HG03521 (cell line): ENCODE results near the gene CD53.
"Not testable (repeated sequence)": the region's sequence is repeated elsewhere in the genome, so short reads cannot be mapped to it uniquely, and the experiment has no call there.

Source experiments
- ATAC-seq: cut with Tn5 transposase; IDR thresholded peaks from one replicate; pipeline ENCODE4 v1.9.1; 2021; ENCODE audit warnings: mild to moderate bottlenecking, moderate library complexity; ENCODE audit not compliant: unreplicated experiment

CD53 gene

DNA sequence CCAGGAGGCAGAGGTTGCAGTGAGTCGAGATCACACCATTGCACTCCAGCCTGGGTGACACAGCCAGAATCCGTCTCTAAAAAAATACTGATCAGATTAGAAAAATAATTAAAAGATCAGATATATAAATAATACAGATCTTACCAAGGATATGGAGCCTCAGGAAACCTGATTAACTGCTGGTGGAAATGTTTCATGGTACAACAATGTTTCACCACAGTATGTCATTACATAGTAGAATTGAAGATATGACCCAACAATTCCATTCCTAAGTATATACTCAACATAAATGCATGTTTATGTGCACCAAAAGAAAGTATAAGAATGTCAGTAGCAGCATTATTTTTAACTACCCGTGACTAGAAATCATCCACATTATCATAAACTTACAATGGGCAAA is 41.7 kb downstream of the CD53 start:
- ATAC-seq: no peak

- no peak for ATAC-seq
Observed at GRCh38 chr1:110915804-110916203, 42.9 kb downstream of the CD53 start.

DNA sequence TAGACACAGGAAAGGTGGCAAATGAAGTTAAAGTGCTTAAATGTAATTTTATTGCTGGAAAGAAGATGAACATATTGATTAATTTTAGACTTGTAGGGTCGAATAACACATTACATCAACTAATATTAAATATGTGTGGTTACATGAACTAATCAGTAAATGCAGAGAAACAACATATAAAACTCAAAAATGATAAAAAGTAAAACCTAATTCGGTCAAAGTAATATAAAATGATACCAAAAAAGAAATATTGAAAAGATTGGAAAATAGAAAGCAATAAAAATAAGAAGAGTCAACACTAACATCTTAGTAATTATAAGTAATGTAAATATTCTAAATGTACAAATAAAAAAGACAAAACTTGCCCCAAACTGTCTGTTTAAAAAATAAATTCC is 43.3 kb downstream of the CD53 start:
- no peak for ATAC-seq

- ATAC-seq: no peak
Observed at GRCh38 chr1:110916669-110917306, 43.8 kb downstream of the CD53 start.

GRCh38 chr1:110918016-110918415 is 45.1 kb downstream of the CD53 start:
- ATAC-seq: no peak

DNA sequence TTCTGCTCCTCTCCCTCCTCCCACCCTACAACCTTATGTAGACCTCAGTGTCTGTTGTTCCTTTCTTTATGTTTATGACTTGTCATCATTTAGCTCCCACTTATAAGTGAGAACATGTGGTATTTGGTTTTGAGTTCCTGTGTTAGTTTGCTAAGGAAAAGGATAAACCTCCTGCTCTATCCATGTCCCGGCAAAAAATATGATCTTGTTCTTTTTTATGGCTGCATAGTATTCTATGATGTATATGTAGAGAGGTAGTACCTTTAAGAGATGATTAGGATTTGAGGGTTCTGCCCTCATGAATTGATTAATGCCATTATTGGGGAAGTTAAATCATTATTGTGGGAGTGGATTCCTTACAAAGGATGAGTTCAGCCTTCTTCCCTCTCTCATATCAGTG is 49.0 kb downstream of the CD53 start:
- no peak for ATAC-seq

DNA sequence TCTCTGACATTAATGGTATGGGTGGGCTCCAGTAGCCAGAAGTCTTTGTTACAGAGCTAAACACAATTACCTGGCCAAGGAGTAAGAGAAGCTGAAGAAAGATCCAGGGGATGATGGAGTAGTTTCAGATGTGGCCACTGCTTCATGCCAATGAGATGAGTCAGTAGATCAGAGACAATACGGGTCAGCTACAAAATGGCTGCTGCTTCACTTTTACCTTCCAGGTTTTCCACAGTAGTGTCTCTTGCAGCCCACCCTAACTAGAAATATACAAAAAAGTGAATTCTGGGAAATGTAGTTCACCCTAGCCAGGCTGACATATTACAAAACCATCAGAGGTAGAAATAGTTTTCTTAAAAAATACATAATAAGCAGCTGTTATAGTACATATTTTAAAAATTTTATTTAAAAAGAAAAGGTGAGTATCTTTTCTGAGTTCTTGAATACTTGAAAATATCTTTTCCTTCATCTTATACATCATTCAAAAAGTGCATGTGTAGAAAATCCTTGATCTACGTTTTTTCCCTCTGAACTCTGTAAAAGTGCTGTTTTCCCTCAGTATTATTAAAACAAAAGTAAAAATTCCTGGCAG is 54.6 kb downstream of the CD53 start:
- no peak for ATAC-seq

- no peak for ATAC-seq
Observed at GRCh38 chr1:110928191-110928590, 55.2 kb downstream of the CD53 start.

DNA sequence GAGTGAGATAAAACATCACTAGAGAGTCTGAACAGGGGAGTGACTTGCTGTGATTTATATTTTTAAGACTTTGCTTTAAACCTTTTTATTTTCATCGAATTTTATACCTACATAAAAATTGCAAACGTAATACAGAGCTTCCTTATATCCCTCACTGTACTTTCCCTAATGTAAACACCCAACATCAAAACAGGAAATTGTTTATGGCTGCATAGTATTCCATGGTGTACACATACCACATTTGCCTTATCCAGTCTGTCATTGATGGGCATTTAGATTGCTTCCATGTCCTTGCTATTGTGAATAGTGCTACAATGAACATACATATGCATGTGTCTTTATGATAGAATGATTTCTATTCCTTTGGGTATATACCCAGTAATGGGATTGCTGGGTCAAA is 56.0 kb downstream of the CD53 start:
- no peak for ATAC-seq

GRCh38 chr1:110931097-110931496 is 58.1 kb downstream of the CD53 start:
- not testable (repeated sequence) for ATAC-seq

DNA sequence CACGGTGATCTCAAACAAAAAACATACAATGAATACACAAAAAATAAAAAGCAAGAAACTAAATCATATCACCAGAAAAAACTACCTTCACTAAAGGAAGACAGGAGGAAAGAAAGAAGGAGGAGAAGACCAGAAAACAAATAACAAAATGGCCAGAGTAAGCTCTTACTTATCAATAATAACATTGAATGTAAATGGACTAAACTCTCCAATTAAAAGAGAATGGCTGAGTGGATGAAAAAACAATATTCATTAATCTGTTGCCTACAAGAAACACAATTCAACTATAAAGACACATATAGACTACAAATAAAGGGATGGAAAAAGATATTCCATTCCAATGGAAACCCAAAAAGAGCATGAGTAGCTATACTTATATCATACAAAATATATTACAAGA is 63.6 kb downstream of the CD53 start:
- ATAC-seq: no peak

DNA sequence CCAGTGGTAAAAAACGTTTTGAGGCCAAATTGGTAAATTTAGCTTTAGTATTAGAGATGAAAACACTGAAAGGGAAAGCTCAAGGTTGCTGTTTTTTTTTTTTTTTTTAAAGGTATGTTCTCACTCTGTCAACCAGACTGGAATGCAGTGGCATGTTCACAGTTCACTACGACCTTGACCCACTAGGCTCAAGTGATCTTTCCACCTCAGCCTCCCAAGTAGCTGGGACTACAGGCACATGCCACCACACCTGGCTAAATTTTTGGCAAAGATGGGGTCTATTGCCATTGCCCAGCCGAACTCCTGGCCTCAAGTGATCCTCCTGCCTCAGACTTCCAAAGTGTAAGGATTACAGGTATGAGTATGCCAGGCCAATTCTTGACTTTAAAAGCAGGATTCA is 71.9 kb downstream of the CD53 start:
- ATAC-seq: no peak

- ATAC-seq: no peak
Observed at GRCh38 chr1:110945626-110946025, 72.7 kb downstream of the CD53 start.

- no peak for ATAC-seq
Observed at GRCh38 chr1:110948038-110948810, 75.3 kb downstream of the CD53 start.
